B cell (primary cell): Measurements from ENCODE around the gene PRAMEF17. TPM values are rescaled to one million over a fixed set of nuclear protein-coding genes. Genes with fewer than 3 reads are reported as not detected.
"Not testable (repeated sequence)": the region's sequence is repeated elsewhere in the genome, so short reads cannot be mapped to it uniquely, and the experiment has no call there.

ENCODE experiments used
- ATAC-seq: fragments of 200-7000 bp; cut with Tn5 transposase; one replicate; pipeline ENCODE4 v1.10.0; 2021; ENCODE audit warnings: low read depth, mild to moderate bottlenecking, moderate number of reproducible peaks, moderate library complexity
- CTCF ChIA-PET: fragments of 350-600 bp; sonication (Branson Sonifier 250); formaldehyde crosslinking; loops from one replicate; lab custom pipeline; 2021; ENCODE audit warnings: antibody characterized with exemption, inconsistent platforms; lab: Charles Lee
- POLR2A ChIA-PET: fragments of 350-600 bp; sonication (Branson Sonifier 250); formaldehyde crosslinking; loops from one replicate; lab custom pipeline; 2021; ENCODE audit warnings: antibody characterized with exemption; lab: Charles Lee
- DNase-seq: peaks from one replicate; pipeline ENCODE4 v3.0.0; 2013
- H2AFZ ChIP-seq: 2 replicates; pipeline ENCODE4 v1.6.1; 2012; ENCODE audit warnings: mild to moderate bottlenecking, low read depth, low read length; ENCODE audit not compliant: insufficient read depth, poor library complexity, severe bottlenecking
- H3K27ac ChIP-seq, 2 donors: 1 replicate in 1 of 2; 2 replicates in 1 of 2; pipeline ENCODE4 v1.5.1; 2012 to 2013; ENCODE audit warnings: low read length in 2 of 2, mild to moderate bottlenecking in 2 of 2, moderate library complexity in 1 of 2
- H3K27me3 ChIP-seq, 4 experiments: fragments of 200-600 bp in 1 of 4; sonication (generic) in 1 of 4; replicated peaks in 1 of 4; 1 replicate in 2 of 4; 2 replicates in 2 of 4; pipeline versions ENCODE4 v1.6.1 to v1.7.0; 2013 to 2016; ENCODE audit warnings: low read length in 3 of 4, mild to moderate bottlenecking in 2 of 4, mixed read lengths in 1 of 4, moderate library complexity in 1 of 4; ENCODE audit not compliant: insufficient read depth in 4 of 4, control insufficient read depth in 3 of 4; ENCODE audit errors: control extremely low read depth in 1 of 4
- H3K36me3 ChIP-seq, 2 experiments: replicated peaks in 1 of 2; 1 replicate in 1 of 2; 2 replicates in 1 of 2; pipeline versions ENCODE4 v1.6.1 to v1.7.1; 2013; ENCODE audit warnings: low read length in 1 of 2; ENCODE audit not compliant: insufficient read depth in 2 of 2, control insufficient read depth in 1 of 2; ENCODE audit errors: control extremely low read depth in 1 of 2, extremely low read depth in 1 of 2
- H3K4me1 ChIP-seq, 2 donors: fragments of 200-600 bp in 1 of 2; sonication (generic) in 1 of 2; 1 replicate in 1 of 2; 2 replicates in 1 of 2; pipeline versions ENCODE4 v1.5.1 to v1.6.1; 2013 to 2017; ENCODE audit warnings: low read length in 2 of 2; ENCODE audit not compliant: control insufficient read depth in 2 of 2, insufficient read depth in 2 of 2
- H3K4me2 ChIP-seq: replicated peaks from 2 replicates; pipeline ENCODE3; 2012; ENCODE audit warnings: mild to moderate bottlenecking, low read depth, low read length; ENCODE audit not compliant: poor library complexity, severe bottlenecking
- H3K4me3 ChIP-seq, 5 experiments: fragments of 200-600 bp in 1 of 5; sonication (generic) in 1 of 5; 1 replicate in 3 of 5; 2 replicates in 2 of 5; pipeline versions ENCODE4 v1.5.1 to v1.7.0; 2011 to 2016; ENCODE audit warnings: low read length in 4 of 5, mild to moderate bottlenecking in 4 of 5, low read depth in 2 of 5, control low read depth in 1 of 5, moderate library complexity in 1 of 5; ENCODE audit not compliant: insufficient read depth in 1 of 5; ENCODE audit errors: control extremely low read depth in 1 of 5, extremely low read depth in 1 of 5
- H3K79me2 ChIP-seq: fragments of 200-600 bp; sonication (generic); one replicate; pipeline ENCODE4 v1.6.0; 2016; ENCODE audit warnings: low read length; ENCODE audit not compliant: control insufficient read depth, insufficient read depth
- H3K9ac ChIP-seq: fragments of 200-600 bp; sonication (generic); 2 replicates; pipeline ENCODE4 v1.6.1; 2017; ENCODE audit warnings: mild to moderate bottlenecking, low read length, moderate library complexity
- H3K9me3 ChIP-seq, 3 donors: one replicate each; pipeline versions ENCODE4 v1.6.1 to v1.7.1; 2013; ENCODE audit warnings: low read length in 2 of 3; ENCODE audit not compliant: control insufficient read depth in 2 of 3, insufficient read depth in 1 of 3; ENCODE audit errors: control extremely low read depth in 1 of 3
- H4K20me1 ChIP-seq: 2 replicates; pipeline ENCODE4 v1.6.0; 2012; ENCODE audit warnings: mild to moderate bottlenecking, low read length; ENCODE audit not compliant: insufficient read depth, control insufficient read depth, poor library complexity, severe bottlenecking
- H3K27ac Mint-ChIP-seq: one replicate; pipeline ENCODE4 v1.8.0; 2021; ENCODE audit warnings: mixed read lengths
- H3K27me3 Mint-ChIP-seq: one replicate; pipeline ENCODE4 v1.8.0; 2021; ENCODE audit warnings: mixed read lengths
- H3K4me1 Mint-ChIP-seq: one replicate; pipeline ENCODE4 v1.8.0; 2021; ENCODE audit warnings: mixed read lengths
- H3K4me3 Mint-ChIP-seq: one replicate; pipeline ENCODE4 v1.8.0; 2021; ENCODE audit warnings: mixed read lengths
- H3K9me3 Mint-ChIP-seq: one replicate; pipeline ENCODE4 v1.8.0; 2022; ENCODE audit warnings: mixed read lengths; ENCODE audit not compliant: insufficient read depth
- EZH2 ChIP-seq: IDR thresholded peaks from 2 replicates; pipeline ENCODE4 v1.6.1; 2012; ENCODE audit warnings: borderline replicate concordance, low read depth, mild to moderate bottlenecking, moderate library complexity, low read length; ENCODE audit not compliant: insufficient read depth, poor library complexity, severe bottlenecking
- WGBS: methylation state at CpG from one replicate; pipeline ENCODE4 v1.1.5; 2013; ENCODE audit warnings: missing lambda C conversion rate; ENCODE audit not compliant: insufficient coverage; 5-methylcytosine and 5-hydroxymethylcytosine counted together
- intact Hi-C: fragments of 100-400 bp; cut with micrococcal nuclease; formaldehyde crosslinking; loops from one replicate; pipeline ENCODE4 v1.10.0; 2022
- polyA plus RNA-seq: library from polyadenylated mRNA; depleted of rRNA; stranded (reverse); fragments of >200 nt; gene quantifications from 2 replicates; pipeline ENCODE4 v1.2.3, GENCODE V29; 2012
- total RNA-seq, 2 donors: library from RNA; stranded (reverse); fragments of 120-200 nt in 1 of 2; gene quantifications; 1 replicate in 1 of 2; 2 replicates in 1 of 2; pipeline versions ENCODE4 v1.2.3 to v1.2.4, GENCODE V29; 2013 to 2022
- TF ChIP-seq, protein P1 (sequence below): fragments of 200-600 bp; IDR thresholded peaks from one replicate; pipeline ENCODE4 v1.8.0; 2022; ENCODE audit warnings: antibody characterized with exemption, mild to moderate bottlenecking

The PRAMEF17 gene
- total and polyA plus RNA-seq, 2 donors (not counting 1 experiment from before 2014, with no cell fraction given), result not detected

DNA sequence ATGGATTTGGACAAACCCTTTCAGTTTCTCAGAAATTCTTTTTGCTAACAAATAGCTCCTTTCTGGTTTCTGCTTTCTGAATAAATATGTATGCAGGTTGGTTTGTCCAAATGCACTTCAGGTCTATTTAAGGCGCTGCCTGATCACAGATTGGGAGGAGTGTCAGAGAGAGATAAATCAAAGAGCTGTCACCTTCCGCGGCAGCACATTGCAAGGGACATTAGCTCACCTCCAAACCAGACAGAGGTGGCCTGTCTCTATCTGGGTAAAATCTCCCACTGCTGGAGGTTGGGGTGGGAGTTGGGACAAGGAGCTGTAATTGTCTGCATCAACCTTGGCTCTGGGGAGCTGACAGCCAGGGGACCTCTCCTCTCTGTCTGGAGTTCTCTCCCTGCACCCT lies 46.0 kb downstream of the PRAMEF17 start:
- Mint-ChIP-seq H3K9me3 (no peaks in the 10 kb centered on the region), H3K4me1 (no peaks in the 10 kb centered on the region), H3K27me3 (peaks cover 4% of the 10 kb centered on the region), H3K27ac (no peak overlapping the region), H3K4me3 (no peak overlapping the region)
- Histone ChIP-seq H3K9ac (no peak overlapping the region), H3K27ac (no peak overlapping the region), H2AFZ (no peak overlapping the region), H3K4me1 (no peaks in the 10 kb centered on the region), H3K4me3 (no peak overlapping the region), H3K4me2 (no peak overlapping the region), H4K20me1 (no peaks in the 10 kb centered on the region), H3K79me2 (no peaks in the 10 kb centered on the region), H3K27me3 (no peaks in the 10 kb centered on the region), H3K36me3 (no peaks in the 10 kb centered on the region), H3K9me3 (peaks cover 0 to 3% (median 0%) of the 10 kb centered on the region in 3 donors)
- DNase-seq, result no peak
- no CpG with 5 or more reads among the region's 3 CpGs for WGBS
- CTCF ChIA-PET, result no interaction called here
- intact Hi-C loops, result no loop called here
- TF ChIP-seq, protein P1, sequence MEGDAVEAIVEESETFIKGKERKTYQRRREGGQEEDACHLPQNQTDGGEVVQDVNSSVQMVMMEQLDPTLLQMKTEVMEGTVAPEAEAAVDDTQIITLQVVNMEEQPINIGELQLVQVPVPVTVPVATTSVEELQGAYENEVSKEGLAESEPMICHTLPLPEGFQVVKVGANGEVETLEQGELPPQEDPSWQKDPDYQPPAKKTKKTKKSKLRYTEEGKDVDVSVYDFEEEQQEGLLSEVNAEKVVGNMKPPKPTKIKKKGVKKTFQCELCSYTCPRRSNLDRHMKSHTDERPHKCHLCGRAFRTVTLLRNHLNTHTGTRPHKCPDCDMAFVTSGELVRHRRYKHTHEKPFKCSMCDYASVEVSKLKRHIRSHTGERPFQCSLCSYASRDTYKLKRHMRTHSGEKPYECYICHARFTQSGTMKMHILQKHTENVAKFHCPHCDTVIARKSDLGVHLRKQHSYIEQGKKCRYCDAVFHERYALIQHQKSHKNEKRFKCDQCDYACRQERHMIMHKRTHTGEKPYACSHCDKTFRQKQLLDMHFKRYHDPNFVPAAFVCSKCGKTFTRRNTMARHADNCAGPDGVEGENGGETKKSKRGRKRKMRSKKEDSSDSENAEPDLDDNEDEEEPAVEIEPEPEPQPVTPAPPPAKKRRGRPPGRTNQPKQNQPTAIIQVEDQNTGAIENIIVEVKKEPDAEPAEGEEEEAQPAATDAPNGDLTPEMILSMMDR, result no peak
- TF ChIP-seq EZH2, result no peak
- no peak for ATAC-seq
- POLR2A ChIA-PET, result no interaction called here

GRCh38 chr1:13439104-13439783 lies 49.8 kb downstream of the PRAMEF17 start:
- H3K4me2 ChIP-seq, H3K4me3 ChIP-seq, H3K9ac ChIP-seq, H3K9me3 ChIP-seq, H3K27ac ChIP-seq, intact Hi-C loops, H3K27me3 ChIP-seq, H3K4me1 Mint-ChIP-seq, H2AFZ ChIP-seq, H3K27me3 Mint-ChIP-seq, POLR2A ChIA-PET, H3K79me2 ChIP-seq, H3K36me3 ChIP-seq, CTCF ChIA-PET, H3K9me3 Mint-ChIP-seq, DNase-seq, H4K20me1 ChIP-seq, ATAC-seq, H3K27ac Mint-ChIP-seq, H3K4me3 Mint-ChIP-seq, H3K4me1 ChIP-seq: not testable (repeated sequence)
- WGBS, result 97% methylated on average over 44 of the region's 49 CpGs

Other genes with a start within 250 kb of the PRAMEF17 start
- not detected in 2 replicates for gene PRAMEF26, start 233.6 kb upstream of the PRAMEF17 start, total RNA-seq
- gene PRAMEF26, start 233.6 kb upstream of the PRAMEF17 start, polyA plus RNA-seq, result not detected in 2 replicates
- gene HNRNPCL4, start 224.0 kb upstream of the PRAMEF17 start, total RNA-seq, result not detected in 2 replicates
- not detected in 2 replicates for gene HNRNPCL4, start 224.0 kb upstream of the PRAMEF17 start, polyA plus RNA-seq
- gene PRAMEF9, start 217.8 kb upstream of the PRAMEF17 start, total RNA-seq, result not detected in 2 replicates
- not detected in 2 replicates for gene PRAMEF9, start 217.8 kb upstream of the PRAMEF17 start, polyA plus RNA-seq
- not detected in 2 replicates for gene PRAMEF13, start 188.2 kb upstream of the PRAMEF17 start, total RNA-seq
- not detected in 2 replicates for gene PRAMEF13, start 188.2 kb upstream of the PRAMEF17 start, polyA plus RNA-seq
- gene PRAMEF18, start 163.5 kb upstream of the PRAMEF17 start, total RNA-seq, result not detected in 2 replicates
- not detected in 2 replicates for gene PRAMEF18, start 163.5 kb upstream of the PRAMEF17 start, polyA plus RNA-seq
- not detected in 2 replicates for gene PRAMEF5, start 135.4 kb upstream of the PRAMEF17 start, total RNA-seq
- not detected in 2 replicates for gene PRAMEF5, start 135.4 kb upstream of the PRAMEF17 start, polyA plus RNA-seq
- not detected in 2 replicates for gene PRAMEF8, start 104.5 kb upstream of the PRAMEF17 start, total RNA-seq
- not detected in 2 replicates for gene PRAMEF8, start 104.5 kb upstream of the PRAMEF17 start, polyA plus RNA-seq
- gene PRAMEF33, start 86.1 kb upstream of the PRAMEF17 start, total RNA-seq, result not detected in 2 replicates
- not detected in 2 replicates for gene PRAMEF33, start 86.1 kb upstream of the PRAMEF17 start, polyA plus RNA-seq
- gene PRAMEF15, start 74.1 kb upstream of the PRAMEF17 start, total RNA-seq, result not detected in 2 replicates
- not detected in 2 replicates for gene PRAMEF15, start 74.1 kb upstream of the PRAMEF17 start, polyA plus RNA-seq
- gene PRAMEF14, start 42.5 kb upstream of the PRAMEF17 start, total RNA-seq, result not detected in 2 replicates
- not detected in 2 replicates for gene PRAMEF14, start 42.5 kb upstream of the PRAMEF17 start, polyA plus RNA-seq
- not detected in 2 replicates for gene PRAMEF19, start 17.7 kb upstream of the PRAMEF17 start, total RNA-seq
- gene PRAMEF19, start 17.7 kb upstream of the PRAMEF17 start, polyA plus RNA-seq, result not detected in 2 replicates
- gene PRAMEF20, start 20.8 kb downstream of the PRAMEF17 start, total RNA-seq, result not detected in 2 replicates
- not detected in 2 replicates for gene PRAMEF20, start 20.8 kb downstream of the PRAMEF17 start, polyA plus RNA-seq
- gene LRRC38, start 124.4 kb downstream of the PRAMEF17 start, total RNA-seq, result not detected in 2 replicates
- not detected in 2 replicates for gene LRRC38, start 124.4 kb downstream of the PRAMEF17 start, polyA plus RNA-seq
- 0.27 TPM in 1 of 2 replicates, not detected in the other for gene PDPN, start 194.2 kb downstream of the PRAMEF17 start, total RNA-seq
- not detected in 2 replicates for gene PDPN, start 194.2 kb downstream of the PRAMEF17 start, polyA plus RNA-seq